HUES6 (cell line): ENCODE results near the gene INPPL1.

ENCODE experiments used
- H3K27ac ChIP-seq: 2 replicates; pipeline ENCODE4 v1.7.0; 2013; ENCODE audit warnings: low read depth, mild to moderate bottlenecking, low read length, inconsistent platforms
- H3K27me3 ChIP-seq: 2 replicates; pipeline ENCODE4 v1.6.1; 2013; ENCODE audit warnings: low read length; ENCODE audit not compliant: control insufficient read depth, insufficient read depth
- H3K36me3 ChIP-seq: 2 replicates; pipeline ENCODE4 v1.6.1; 2013; ENCODE audit warnings: low read length; ENCODE audit not compliant: control insufficient read depth, insufficient read depth
- H3K4me1 ChIP-seq: 2 replicates; pipeline ENCODE4 v1.6.1; 2013; ENCODE audit warnings: low read length; ENCODE audit not compliant: control insufficient read depth, insufficient read depth
- H3K4me3 ChIP-seq: 2 replicates; pipeline ENCODE4 v1.5.1; 2013; ENCODE audit warnings: low read depth, low read length
- H3K9ac ChIP-seq: one replicate; pipeline ENCODE4 v1.6.1; 2013; ENCODE audit warnings: mild to moderate bottlenecking, low read length
- H3K9me3 ChIP-seq: 2 replicates; pipeline ENCODE4 v1.6.1; 2013; ENCODE audit warnings: low read depth, low read length; ENCODE audit not compliant: control insufficient read depth, insufficient read depth

INPPL1 gene

GRCh38 chr11:72240461-72241290, 16.1 kb downstream of the INPPL1 start:
- peak overlapping the region; percentile 15 for H3K9ac ChIP-seq
- H3K27ac ChIP-seq, result no peak overlapping the region
- H3K9me3 ChIP-seq, result no peaks in the 10 kb centered on the region
- peaks cover 67% of the 10 kb centered on the region for H3K27me3 ChIP-seq
- peaks cover 21% of the 10 kb centered on the region for H3K36me3 ChIP-seq
- H3K4me1 ChIP-seq, result peaks cover 40% of the 10 kb centered on the region
- peak overlapping the region; percentile 47 for H3K4me3 ChIP-seq

GRCh38 chr11:72241291-72241781, 16.8 kb downstream of the INPPL1 start:
- H3K9ac ChIP-seq, result no peak overlapping the region
- no peak overlapping the region for H3K27ac ChIP-seq
- H3K36me3 ChIP-seq, result peaks cover 15% of the 10 kb centered on the region
- H3K4me1 ChIP-seq, result peaks cover 40% of the 10 kb centered on the region
- peaks cover 74% of the 10 kb centered on the region for H3K27me3 ChIP-seq
- H3K4me3 ChIP-seq, result 0 out of 2 replicates have a peak overlapping the region, but pooled peaks have one; percentile 47
- no peaks in the 10 kb centered on the region for H3K9me3 ChIP-seq

GRCh38 chr11:72242141-72242540, 17.6 kb downstream of the INPPL1 start:
- Histone ChIP-seq H3K4me1 (peaks cover 39% of the 10 kb centered on the region), H3K36me3 (peaks cover 7% of the 10 kb centered on the region), H3K27me3 (peaks cover 82% of the 10 kb centered on the region), H3K9ac (no peak overlapping the region), H3K27ac (no peak overlapping the region), H3K4me3 (no peak overlapping the region), H3K9me3 (no peaks in the 10 kb centered on the region)

- Histone ChIP-seq H3K27ac (no peak overlapping the region), H3K4me1 (peaks cover 30% of the 10 kb centered on the region), H3K36me3 (no peaks in the 10 kb centered on the region), H3K9me3 (no peaks in the 10 kb centered on the region), H3K4me3 (peak overlapping the region; percentile 67), H3K27me3 (peaks cover 95% of the 10 kb centered on the region), H3K9ac (no peak overlapping the region)
These were observed 18.8 kb downstream of the INPPL1 start for GRCh38 chr11:72243173-72244059.

GRCh38 chr11:72244060-72244360, 19.4 kb downstream of the INPPL1 start, which contains the start of gene PHOX2A:
Gene PHOX2A (minus strand): TSS chr11:72244176. CDS start chr11:72244004, 172 bp downstream.
- H3K27me3 ChIP-seq, result peaks cover 96% of the 10 kb centered on the region
- no peaks in the 10 kb centered on the region for H3K9me3 ChIP-seq
- H3K36me3 ChIP-seq, result no peaks in the 10 kb centered on the region
- H3K4me1 ChIP-seq, result peaks cover 29% of the 10 kb centered on the region
- H3K4me3 ChIP-seq, result peak within 1 kb of the TSS; percentile 67
- H3K27ac ChIP-seq, result no peak within 1 kb of the TSS
- no peak within 1 kb of the TSS for H3K9ac ChIP-seq

- Histone ChIP-seq H3K9ac (no peak overlapping the region), H3K27me3 (peaks cover 94% of the 10 kb centered on the region), H3K4me1 (peaks cover 26% of the 10 kb centered on the region), H3K4me3 (peak overlapping the region; percentile 67), H3K36me3 (no peaks in the 10 kb centered on the region), H3K27ac (no peak overlapping the region), H3K9me3 (no peaks in the 10 kb centered on the region)
These were observed 20.0 kb downstream of the INPPL1 start for GRCh38 chr11:72244361-72245262.

GRCh38 chr11:72245263-72245816, 20.8 kb downstream of the INPPL1 start:
- peak overlapping the region; percentile 67 for H3K4me3 ChIP-seq
- peaks cover 22% of the 10 kb centered on the region for H3K4me1 ChIP-seq
- H3K9me3 ChIP-seq, result no peaks in the 10 kb centered on the region
- peaks cover 94% of the 10 kb centered on the region for H3K27me3 ChIP-seq
- H3K36me3 ChIP-seq, result no peaks in the 10 kb centered on the region
- H3K9ac ChIP-seq, result no peak overlapping the region
- H3K27ac ChIP-seq, result no peak overlapping the region

- Histone ChIP-seq H3K9me3 (no peaks in the 10 kb centered on the region), H3K27me3 (peaks cover 82% of the 10 kb centered on the region), H3K4me1 (peaks cover 15% of the 10 kb centered on the region; the same call in 1 of the 2 replicates), H3K4me3 (no peak overlapping the region), H3K36me3 (no peaks in the 10 kb centered on the region), H3K9ac (no peak overlapping the region), H3K27ac (no peak overlapping the region)
These were observed 23.0 kb downstream of the INPPL1 start for GRCh38 chr11:72247584-72247983.

GRCh38 chr11:72249961-72250360, 25.4 kb downstream of the INPPL1 start:
- peaks cover 8% of the 10 kb centered on the region; the same call in 1 of the 2 replicates for H3K4me1 ChIP-seq
- H3K27me3 ChIP-seq, result peaks cover 67% of the 10 kb centered on the region
- no peaks in the 10 kb centered on the region for H3K36me3 ChIP-seq
- no peak overlapping the region for H3K27ac ChIP-seq
- H3K9me3 ChIP-seq, result no peaks in the 10 kb centered on the region
- no peak overlapping the region for H3K9ac ChIP-seq
- no peak overlapping the region for H3K4me3 ChIP-seq
